HEK293T (cell line): ENCODE results near the gene KCNK3.

Experiments used
- ARNT ChIP-seq: fragments of 450-650 bp; IDR thresholded peaks from 2 replicates; pipeline ENCODE4 v1.6.1; 2017; ENCODE audit warnings: mild to moderate bottlenecking
- BHLHE40 ChIP-seq: fragments of 450-650 bp; IDR thresholded peaks from 2 replicates; pipeline ENCODE4 v1.6.1; 2016; ENCODE audit warnings: mild to moderate bottlenecking, moderate library complexity, borderline replicate concordance
- ELF4 ChIP-seq: fragments of 450-650 bp; IDR thresholded peaks from 2 replicates; pipeline ENCODE4 v1.6.1; 2017; ENCODE audit warnings: antibody characterized with exemption
- FOXA1 ChIP-seq: fragments of 450-650 bp; IDR thresholded peaks from 2 replicates; pipeline ENCODE4 v1.6.1; 2016; ENCODE audit warnings: mild to moderate bottlenecking
- FOXK2 ChIP-seq: fragments of 450-650 bp; IDR thresholded peaks from 2 replicates; pipeline ENCODE4 v1.6.1; 2016; ENCODE audit warnings: mild to moderate bottlenecking
- FOXM1 ChIP-seq: fragments of 450-650 bp; IDR thresholded peaks from 2 replicates; pipeline ENCODE4 v1.6.1; 2017; ENCODE audit warnings: mild to moderate bottlenecking, borderline replicate concordance
- LEF1 ChIP-seq: fragments of 450-650 bp; IDR thresholded peaks from 2 replicates; pipeline ENCODE4 v1.6.1; 2017; ENCODE audit warnings: mild to moderate bottlenecking, borderline replicate concordance
- NFRKB ChIP-seq: fragments of 450-650 bp; IDR thresholded peaks from 2 replicates; pipeline ENCODE4 v1.6.1; 2016; ENCODE audit warnings: mild to moderate bottlenecking, moderate library complexity
- SP1 ChIP-seq: fragments of 450-650 bp; IDR thresholded peaks from 2 replicates; pipeline ENCODE4 v1.6.1; 2017
- SUZ12 ChIP-seq: fragments of 450-650 bp; IDR thresholded peaks from 2 replicates; pipeline ENCODE4 v1.6.1; 2016; ENCODE audit warnings: mild to moderate bottlenecking
- TARDBP ChIP-seq: fragments of 450-650 bp; IDR thresholded peaks from 2 replicates; pipeline ENCODE4 v1.6.1; 2016
- TF ChIP-seq, protein P1 (sequence below): fragments of 450-650 bp; IDR thresholded peaks from 2 replicates; pipeline ENCODE4 v1.6.1; 2016

DNA sequence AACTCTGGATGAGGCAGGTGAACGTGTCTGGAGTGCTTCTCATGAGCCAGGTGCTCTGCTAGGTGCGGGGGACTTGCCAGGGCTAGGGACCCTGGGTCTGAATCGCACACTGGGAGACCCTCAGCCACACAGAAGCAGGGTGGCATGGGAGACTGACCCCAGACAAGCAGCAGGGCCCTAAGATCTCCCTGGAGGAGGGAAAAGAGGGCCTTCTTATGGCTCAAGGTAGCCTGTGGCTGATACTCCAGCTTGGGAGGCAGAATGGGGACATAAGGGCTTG, 38.5 kb upstream of the KCNK3 start:
- TF ChIP-seq SUZ12 (no peak), ELF4 (no peak), NFRKB (no peak), SP1 (no peak), FOXM1 (no peak), FOXK2 (no peak), LEF1 (no peak), BHLHE40 (no peak), TARDBP (no peak), ARNT (no peak), FOXA1 (no peak)
- TF ChIP-seq, protein P1, sequence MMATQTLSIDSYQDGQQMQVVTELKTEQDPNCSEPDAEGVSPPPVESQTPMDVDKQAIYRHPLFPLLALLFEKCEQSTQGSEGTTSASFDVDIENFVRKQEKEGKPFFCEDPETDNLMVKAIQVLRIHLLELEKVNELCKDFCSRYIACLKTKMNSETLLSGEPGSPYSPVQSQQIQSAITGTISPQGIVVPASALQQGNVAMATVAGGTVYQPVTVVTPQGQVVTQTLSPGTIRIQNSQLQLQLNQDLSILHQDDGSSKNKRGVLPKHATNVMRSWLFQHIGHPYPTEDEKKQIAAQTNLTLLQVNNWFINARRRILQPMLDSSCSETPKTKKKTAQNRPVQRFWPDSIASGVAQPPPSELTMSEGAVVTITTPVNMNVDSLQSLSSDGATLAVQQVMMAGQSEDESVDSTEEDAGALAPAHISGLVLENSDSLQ = no peak
